Epidermal melanocyte (primary cell): ENCODE data around the gene OPRL1.
"Not testable (repeated sequence)": the region's sequence is repeated elsewhere in the genome, so short reads cannot be mapped to it uniquely, and the experiment has no call there.

Experiments
- DNase-seq: peaks from one replicate; pipeline ENCODE4 v3.0.0; 2011; ENCODE audit warnings: low spot score; ENCODE audit not compliant: insufficient read length

OPRL1 gene

DNA sequence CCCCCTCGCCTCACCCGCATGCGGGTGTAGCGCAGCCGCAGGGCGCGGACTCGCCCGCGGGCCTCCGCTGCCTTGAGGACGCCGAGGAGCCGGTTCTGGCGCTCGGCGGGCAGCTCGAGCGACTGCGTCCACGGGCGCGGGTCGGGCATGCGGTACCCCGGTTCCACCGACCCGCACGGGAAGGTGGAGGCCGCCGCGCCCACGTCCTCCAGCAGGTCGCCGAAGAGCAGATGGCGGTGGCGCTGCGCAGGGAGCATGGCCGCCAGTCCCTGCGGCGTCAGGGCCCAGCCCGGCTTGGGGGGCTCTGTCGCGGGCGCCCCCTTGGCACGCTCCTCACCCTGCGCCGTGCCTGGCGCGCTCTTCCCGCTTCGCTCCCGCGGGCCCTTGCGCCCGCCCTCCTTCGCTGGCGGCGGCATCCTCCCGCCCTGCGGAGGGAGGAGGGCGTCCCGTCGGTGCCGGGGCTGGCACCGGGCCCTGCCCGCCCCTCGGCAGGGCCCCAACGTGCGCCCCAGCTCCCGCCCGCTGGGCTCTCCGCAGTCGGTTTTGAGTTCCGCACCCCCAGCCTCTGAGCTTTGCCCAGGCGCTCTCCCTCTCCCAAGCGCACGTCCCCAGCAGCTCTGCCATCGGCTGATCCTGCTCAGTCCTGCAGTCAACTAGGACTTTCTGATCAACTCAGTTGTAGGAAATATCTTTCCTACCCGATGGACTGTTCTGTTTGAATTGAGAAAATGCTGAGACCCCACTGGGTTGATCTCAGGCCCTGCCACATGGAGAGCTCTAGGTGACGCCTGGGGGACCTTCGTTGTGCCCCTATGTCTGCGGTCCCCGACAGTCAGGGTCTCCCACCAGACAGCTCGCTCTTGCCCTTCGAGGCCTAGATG lies 4.2 kb downstream of the OPRL1 start, which contains the start of gene LKAAEAR1:
Gene LKAAEAR1, minus strand, starts transcription at position 595 of the 881 bp plus-strand sequence. Its CDS starts 179 bp downstream, at position 416.
- DNase-seq = no peak

DNA sequence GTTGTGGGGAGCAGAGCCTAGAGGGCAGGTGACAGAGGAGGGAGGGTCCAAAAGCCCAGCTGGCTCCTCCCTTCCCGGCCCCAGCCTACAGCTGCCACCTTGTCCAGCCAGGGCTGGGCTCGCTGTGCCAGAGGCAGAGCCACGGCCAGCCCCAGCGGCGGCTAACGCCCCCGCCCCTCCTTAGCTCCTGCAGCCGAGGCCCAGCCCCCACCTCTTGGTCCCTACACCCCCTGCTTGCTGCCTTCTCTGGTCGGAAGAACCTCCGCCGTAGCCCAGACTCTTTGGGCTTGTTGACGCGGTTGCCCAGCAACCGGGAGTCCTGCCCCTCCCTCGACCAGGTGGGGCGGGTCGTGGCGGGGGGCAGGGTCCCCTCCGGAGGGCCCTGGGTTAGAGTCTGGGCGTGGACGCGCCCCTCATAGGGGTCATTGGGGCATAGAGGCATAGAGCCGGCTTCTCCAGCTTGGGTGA lies 4.8 kb downstream of the OPRL1 start:
- no peak for DNase-seq

DNA sequence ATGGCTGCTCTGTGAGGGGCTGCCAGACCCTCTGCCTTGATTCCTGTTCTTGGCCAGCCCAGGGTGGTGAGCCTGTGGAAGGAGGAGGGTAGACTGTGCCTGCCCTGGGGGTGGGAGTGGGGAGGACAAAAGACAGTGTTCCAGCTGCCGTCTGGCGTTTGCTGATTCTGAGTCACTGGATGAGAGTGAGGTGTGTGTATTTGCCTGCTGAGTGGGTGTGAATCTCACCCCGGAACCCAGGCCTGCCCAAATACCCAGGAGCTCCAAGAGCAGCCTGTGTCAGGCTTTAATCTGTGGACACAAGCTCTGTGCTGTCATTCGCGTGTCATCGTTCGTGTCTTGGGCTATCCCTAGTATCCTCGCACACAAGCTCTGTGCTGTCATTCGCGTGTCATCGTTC lies 6.9 kb downstream of the OPRL1 start:
- DNase-seq = no peak

DNA sequence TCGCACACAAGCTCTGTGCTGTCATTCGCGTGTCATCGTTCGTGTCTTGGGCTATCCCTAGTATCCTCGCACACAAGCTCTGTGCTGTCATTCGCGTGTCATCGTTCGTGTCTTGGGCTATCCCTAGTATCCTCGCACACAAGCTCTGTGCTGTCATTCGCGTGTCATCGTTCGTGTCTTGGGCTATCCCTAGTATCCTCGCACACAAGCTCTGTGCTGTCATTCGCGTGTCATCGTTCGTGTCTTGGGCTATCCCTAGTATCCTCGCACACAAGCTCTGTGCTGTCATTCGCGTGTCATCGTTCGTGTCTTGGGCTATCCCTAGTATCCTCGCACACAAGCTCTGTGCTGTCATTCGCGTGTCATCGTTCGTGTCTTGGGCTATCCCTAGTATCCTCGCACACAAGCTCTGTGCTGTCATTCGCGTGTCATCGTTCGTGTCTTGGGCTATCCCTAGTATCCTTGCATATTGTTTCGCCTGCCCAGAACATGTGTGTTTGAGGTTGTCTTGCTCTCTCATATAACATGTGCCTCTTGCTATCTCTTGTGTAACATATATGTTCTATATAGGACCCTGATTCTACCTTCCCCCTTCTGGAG lies 7.4 kb downstream of the OPRL1 start:
- DNase-seq = not testable (repeated sequence)

DNA sequence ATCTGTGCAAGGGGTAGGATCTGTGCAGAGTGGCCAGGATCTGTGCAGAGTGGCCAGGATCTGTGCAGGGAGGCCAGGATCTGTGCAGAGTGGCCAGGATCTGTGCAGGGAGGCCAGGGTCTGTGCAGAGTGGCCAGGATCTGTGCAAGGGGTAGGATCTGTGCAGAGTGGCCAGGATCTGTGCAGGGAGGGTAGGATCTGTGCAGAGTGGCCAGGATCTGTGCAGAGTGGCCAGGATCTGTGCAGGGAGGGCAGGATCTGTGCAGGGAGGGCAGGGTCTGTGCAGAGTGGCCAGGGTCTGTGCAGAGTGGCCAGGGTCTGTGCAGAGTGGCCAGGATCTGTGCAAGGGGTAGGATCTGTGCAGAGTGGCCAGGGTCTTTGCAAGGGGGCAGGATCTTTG lies 8.7 kb downstream of the OPRL1 start:
- DNase-seq = not testable (repeated sequence)

DNA sequence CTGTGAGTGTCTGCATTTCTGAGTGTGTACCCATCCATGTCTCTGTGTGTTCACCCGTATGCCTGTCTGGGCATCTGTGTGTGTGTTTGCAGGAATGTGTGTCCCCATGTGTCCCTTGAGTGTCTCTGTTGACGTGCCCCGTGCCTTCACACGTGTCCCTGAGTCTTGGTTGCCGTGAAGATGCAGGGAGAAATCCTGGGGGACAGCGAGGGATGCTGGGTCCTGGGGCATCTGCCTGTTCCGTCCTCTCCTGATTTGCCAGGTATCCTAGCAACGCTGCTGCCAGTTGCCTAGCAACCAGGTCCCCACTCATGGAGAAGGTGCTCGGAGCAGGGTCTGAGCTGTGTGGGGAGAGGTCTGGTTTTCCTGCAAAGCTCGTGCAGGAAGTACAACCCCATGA lies 10.3 kb downstream of the OPRL1 start:
- DNase-seq = no peak

DNA sequence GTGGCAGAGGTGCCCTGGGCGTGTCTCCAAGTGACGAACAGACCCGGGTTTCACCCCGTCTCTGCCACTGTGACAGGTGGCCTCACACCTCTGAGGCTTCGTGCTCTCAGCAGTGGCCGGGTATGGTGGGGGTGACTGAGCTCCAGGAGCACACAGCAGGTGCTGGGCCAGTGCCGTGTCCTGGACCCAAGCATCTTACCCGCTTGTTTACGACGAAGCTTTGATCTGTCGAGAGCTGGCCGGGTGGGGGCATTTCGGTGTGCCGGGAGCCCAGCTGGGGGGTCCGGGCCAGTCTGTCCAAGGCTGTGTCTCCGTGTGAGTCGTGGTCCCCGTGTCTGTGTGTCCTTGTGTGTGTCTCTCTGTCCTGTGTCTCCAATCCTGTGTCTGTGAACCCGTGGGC lies 11.5 kb downstream of the OPRL1 start:
- no peak for DNase-seq

DNA sequence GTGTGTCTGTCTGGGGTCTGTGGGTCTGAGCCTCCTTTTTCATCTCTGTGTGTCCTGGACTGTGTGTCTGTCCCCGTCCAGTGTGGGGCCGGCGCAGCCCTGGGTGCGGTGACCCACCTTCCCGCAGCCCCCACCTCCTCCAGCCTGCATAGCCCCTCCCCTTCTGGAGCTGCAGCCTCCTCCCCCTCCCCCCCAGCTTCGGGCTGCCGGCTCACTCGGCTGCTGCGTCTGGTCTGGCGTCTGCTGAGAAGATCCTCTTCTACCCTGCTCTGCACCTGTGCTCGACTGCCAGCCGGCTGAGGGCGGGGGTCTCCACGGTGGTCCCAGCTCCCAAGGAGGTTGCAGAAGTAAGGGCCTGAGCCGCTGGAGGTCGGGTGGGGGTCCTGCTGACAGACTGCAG lies 11.9 kb downstream of the OPRL1 start:
- no peak for DNase-seq

DNA sequence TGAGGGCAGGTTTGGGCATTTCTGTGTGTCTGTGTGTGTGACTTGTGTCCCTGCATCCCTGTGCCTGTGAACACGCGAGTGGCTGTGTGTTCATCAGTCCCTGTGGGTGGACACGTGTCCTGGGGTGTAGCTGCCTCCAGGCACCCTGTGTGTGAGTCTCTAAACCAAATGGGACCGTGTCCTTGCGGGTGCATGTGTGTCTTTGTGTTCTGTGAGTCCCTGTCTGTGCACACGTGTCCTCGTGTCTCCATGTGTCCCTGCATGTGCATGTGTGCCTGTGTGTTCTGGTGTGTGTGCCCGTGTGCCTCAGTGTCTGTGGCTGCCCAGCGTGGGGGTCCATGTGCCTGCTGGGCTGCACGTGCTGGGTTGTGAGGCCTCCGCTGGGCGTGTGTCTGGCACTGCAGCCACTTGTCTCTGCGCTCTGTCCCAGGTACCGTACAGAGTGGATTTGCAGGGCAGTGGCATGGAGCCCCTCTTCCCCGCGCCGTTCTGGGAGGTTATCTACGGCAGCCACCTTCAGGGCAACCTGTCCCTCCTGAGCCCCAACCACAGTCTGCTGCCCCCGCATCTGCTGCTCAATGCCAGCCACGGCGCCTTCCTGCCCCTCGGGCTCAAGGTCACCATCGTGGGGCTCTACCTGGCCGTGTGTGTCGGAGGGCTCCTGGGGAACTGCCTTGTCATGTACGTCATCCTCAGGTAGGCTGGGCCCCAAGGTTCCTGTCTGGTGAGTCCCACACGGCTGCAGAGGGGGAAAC lies 12.6 kb downstream of the OPRL1 start:
- no peak for DNase-seq

DNA sequence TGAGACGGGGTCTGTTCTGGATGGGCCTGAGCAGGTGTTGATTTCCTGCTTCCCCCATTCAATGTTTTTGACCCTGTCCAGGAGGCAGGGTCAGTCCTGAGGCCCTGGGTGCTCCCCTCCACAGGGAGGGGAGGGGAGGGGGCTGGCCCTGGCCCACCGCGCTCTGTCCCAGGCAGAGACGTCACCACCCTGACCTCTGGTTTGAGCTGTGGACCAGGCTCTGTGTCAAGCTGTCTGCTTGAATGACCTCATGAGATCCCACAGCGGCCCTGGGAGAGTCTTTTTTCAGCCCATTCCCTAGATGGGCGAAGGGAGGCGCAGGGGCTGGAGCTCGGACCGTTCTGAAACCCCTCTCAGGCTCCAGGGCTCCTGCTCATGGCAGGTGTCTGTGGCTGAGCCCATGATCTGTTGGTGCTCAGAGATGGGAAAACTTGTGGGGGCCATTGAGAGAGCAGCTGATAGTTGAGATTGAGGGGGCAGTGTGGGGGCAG lies 13.2 kb downstream of the OPRL1 start:
- no peak for DNase-seq

DNA sequence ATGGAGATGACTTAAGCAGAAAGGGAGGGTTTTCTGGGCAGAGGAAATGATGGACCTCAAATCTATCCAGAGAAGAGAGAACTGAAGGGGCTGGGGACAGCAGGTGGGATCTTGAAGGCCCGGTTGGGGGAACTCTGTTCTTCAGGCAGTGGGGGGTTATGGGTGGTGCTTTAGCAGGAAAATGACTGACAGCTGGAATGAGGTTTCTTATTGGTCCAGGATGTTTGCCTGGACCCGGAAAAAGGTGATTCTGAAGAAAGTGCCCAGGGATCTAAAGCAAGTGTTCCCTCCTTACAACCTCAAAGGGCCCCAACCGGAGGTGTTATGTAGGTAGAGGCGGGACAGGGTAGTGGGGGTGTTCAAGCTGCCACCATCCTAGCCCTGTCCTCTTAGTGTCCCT lies 15.6 kb downstream of the OPRL1 start:
- no peak for DNase-seq

DNA sequence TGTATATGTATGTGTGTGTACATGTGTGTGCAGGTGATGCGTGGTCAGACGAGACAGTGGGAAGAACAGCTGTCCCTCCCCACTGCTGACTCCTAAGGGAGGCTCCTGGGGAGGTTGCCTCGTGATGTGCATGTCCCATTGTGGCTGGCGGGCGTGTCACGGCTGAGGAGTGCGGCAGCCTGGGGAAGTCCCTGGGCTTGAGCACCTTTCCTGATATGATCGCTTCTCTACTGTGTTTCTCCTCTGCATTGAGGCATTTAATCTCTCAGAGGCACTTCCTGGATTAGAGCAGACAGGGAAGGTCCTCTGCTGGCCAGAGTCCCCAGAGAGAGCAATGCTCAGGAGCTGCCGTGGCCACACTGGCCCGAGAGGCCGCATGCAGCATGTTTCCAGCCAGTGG lies 16.0 kb downstream of the OPRL1 start:
- no peak for DNase-seq

DNA sequence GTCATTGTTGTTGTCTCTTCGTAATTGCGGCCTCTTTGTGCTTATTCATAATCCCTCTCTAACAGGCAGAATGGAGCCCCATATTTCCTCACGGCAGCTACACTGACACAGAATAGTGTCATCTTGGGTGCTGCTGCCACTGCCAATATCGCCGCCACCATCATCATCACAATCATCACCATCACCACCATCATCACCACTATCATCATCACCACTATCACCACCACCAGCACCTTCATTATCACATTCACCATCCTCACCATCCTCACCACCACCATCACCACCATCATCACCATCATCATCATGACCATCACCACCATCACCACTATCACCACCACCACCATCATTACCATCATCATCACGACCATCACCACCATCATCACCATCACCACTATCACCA lies 16.7 kb downstream of the OPRL1 start:
- DNase-seq = no peak

DNA sequence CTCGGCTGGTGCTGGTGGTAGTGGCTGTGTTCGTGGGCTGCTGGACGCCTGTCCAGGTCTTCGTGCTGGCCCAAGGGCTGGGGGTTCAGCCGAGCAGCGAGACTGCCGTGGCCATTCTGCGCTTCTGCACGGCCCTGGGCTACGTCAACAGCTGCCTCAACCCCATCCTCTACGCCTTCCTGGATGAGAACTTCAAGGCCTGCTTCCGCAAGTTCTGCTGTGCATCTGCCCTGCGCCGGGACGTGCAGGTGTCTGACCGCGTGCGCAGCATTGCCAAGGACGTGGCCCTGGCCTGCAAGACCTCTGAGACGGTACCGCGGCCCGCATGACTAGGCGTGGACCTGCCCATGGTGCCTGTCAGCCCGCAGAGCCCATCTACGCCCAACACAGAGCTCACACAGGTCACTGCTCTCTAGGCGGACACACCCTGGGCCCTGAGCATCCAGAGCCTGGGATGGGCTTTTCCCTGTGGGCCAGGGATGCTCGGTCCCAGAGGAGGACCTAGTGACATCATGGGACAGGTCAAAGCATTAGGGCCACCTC lies 18.7 kb downstream of the OPRL1 start:
- no peak for DNase-seq

DNA sequence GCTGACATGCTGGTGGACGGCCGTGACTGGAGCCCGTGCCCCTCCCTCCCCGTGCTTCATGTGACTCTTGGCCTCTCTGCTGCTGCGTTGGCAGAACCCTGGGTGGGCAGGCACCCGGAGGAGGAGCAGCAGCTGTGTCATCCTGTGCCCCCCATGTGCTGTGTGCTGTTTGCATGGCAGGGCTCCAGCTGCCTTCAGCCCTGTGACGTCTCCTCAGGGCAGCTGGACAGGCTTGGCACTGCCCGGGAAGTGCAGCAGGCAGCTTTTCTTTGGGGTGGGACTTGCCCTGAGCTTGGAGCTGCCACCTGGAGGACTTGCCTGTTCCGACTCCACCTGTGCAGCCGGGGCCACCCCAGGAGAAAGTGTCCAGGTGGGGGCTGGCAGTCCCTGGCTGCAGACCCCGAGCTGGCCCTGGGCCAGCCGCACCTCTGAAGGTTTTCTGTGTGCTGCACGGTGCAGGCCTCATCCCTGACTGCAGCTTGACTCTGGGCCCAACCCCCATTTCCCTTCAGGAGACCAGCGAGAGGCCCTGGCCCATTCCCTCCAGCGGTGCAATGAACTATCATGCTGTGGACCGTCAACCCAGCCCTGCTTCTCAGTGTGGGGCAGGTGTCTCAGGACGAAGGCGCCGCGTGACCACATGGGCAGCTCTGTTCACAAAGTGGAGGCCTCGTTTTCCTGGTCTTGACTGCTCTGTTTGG lies 19.4 kb downstream of the OPRL1 start:
- DNase-seq = no peak

DNA sequence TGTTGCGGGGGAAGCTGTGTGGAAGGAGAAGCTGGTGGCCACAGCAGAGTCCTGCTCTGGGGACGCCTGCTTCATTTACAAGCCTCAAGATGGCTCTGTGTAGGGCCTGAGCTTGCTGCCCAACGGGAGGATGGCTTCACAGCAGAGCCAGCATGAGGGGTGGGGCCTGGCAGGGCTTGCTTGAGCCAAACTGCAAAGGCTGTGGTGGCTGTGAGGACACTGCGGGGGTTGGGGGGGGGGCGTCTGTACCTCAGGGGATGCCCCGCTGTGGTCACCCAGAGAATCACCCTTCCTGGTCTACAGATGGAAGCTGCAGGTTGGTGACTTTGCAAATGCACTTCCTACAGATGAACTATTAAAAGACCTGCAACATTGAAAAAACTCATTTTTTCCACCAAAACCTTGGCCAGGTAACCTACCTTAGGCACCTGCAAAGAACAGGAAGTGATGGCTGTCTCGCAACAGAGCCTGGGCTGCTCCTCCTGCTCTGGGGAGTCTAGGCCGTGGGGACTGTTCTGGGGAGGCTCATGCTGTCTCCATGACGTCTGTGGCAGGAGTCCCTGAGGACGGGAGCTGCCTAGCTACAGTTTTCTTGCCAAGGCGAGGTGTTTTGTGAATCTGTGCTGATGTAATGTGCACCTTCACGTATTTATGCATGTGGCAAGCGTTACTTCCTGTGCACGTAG lies 20.1 kb downstream of the OPRL1 start:
- no peak for DNase-seq

DNA sequence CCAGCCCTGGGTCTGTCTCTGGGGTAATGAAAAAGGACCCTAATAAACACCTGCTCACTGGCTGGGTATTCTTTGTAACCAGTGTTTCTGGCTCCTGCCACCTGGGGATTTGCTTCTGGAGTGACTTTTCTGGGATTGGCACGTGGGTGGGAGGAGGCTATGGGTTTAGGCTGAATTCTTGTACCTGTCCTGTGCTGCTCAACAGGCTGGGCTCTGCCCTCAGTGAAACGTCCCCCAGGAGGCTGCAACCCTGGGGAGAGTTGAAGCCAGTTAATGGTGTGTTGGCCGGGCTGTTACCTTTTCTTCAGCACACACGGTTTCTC lies 20.6 kb downstream of the OPRL1 start:
- DNase-seq = no peak

DNA sequence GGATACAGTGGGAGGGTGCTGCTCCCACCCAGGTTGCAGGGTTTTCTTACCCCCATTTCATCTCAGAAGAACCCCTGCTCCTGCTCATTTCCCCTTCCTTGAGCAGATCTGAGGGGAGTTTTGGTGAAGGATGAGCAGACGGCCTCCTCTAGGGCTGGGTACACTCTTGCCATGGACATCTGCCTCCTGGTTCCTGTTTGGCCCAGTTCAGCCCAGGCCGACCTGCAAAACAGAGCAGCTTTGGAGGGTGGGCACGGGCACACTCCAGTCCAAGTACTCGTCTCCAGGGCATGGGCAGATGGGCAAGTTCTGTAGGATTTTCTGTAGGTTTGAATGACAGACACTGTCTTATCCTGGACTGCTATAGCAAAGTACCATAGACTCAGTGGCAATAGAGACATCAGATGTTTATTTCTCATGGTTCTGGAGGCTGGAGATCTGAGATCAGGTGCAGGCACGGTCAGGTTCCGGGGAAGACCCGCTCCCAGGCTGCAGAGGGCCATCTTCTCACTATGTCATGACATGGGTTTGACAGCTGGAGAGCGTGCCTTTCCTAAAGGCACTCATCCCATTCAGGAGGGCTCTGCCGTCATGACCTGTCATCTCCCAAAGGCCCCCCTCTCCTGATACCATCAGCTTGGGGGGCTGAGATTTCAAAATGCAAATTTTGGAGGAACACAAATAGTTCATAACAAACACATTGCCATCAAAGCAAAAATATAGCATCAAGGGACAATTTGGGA lies 21.2 kb downstream of the OPRL1 start:
- DNase-seq = no peak

DNA sequence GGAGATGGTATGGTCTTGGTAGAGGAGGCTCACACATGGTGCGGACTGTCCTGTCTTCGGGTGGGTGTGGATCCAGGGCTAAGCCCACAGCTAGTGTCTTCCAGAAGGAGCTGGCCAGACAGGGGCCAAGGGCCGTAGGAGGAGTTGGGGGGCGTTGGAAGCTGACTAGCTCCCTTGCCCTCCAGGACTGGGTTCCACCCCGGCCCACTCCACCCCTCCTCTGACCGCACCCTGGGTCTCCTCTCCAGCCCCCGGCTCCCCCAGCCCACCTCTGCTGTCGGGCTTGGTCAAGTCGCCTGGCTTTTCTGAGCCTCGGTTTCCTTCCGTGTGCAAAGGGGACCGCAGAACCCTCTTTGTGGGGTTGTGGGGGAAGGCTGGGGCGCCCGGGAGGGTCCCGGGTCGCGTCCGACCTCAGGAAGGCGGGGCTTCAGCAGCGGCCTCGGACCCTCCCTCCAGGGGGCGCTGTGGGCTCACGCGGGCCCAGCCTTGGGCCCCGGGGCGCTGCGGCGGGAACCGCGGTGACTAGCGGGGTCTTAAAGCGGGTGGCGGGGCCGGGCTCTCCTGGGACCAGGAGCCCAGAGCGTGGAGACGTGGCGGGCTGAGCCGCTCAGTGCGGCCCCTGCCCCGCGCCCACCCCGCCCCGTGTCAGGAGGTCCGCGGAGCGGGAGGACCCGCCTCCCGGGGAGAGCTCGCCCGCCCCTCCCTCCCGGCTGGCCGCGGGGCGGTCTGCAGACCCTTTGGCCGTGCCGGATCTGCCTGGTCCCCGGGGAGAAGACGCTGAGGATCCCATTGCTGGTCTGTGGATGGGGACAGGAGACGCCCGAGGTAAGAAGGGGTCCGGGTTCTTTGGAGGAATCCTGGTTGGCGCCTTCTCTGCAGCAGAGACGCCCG lies 22.1 kb downstream of the OPRL1 start:
- DNase-seq = no peak
